Right ventricle myocardium inferior (tissue), 1 donor: ENCODE measurements around the gene SEC31A. TPM values are rescaled to one million over a fixed set of nuclear protein-coding genes. Genes with fewer than 3 reads are reported as not detected.
A peak's percentile ranks its signal among the peaks of the same experiment; 100 is the strongest.
"Not testable (repeated sequence)": the region's sequence is repeated elsewhere in the genome, so short reads cannot be mapped to it uniquely, and the experiment has no call there.

ENCODE experiments used
- ATAC-seq: fragments of 200-7000 bp; cut with Tn5 transposase; one replicate; pipeline ENCODE4 v1.9.1; 2020; ENCODE audit warnings: mild to moderate bottlenecking, moderate library complexity
- DNase-seq: peaks from one replicate; pipeline ENCODE4 v3.0.0; 2021; ENCODE audit errors: missing footprints
- intact Hi-C: fragments of 100-400 bp; cut with DNase I; formaldehyde crosslinking; loops from one replicate; pipeline ENCODE4 v1.11.0; 2022
- total RNA-seq: library from RNA; stranded (reverse); fragmentation: NEBNext Ultra II Directional; extraction: Animal tissue kit (Norgen Biotek cat#: 25700); gene quantifications from one replicate; pipeline ENCODE4 v1.2.1, GENCODE V29; 2021
- donor health status: DM: no; HTN: yes; CAD: no; lungs with severe emphysema.

SEC31A gene
- total RNA-seq, 1 donor from 2014 or later = 85.6 TPM

DNA sequence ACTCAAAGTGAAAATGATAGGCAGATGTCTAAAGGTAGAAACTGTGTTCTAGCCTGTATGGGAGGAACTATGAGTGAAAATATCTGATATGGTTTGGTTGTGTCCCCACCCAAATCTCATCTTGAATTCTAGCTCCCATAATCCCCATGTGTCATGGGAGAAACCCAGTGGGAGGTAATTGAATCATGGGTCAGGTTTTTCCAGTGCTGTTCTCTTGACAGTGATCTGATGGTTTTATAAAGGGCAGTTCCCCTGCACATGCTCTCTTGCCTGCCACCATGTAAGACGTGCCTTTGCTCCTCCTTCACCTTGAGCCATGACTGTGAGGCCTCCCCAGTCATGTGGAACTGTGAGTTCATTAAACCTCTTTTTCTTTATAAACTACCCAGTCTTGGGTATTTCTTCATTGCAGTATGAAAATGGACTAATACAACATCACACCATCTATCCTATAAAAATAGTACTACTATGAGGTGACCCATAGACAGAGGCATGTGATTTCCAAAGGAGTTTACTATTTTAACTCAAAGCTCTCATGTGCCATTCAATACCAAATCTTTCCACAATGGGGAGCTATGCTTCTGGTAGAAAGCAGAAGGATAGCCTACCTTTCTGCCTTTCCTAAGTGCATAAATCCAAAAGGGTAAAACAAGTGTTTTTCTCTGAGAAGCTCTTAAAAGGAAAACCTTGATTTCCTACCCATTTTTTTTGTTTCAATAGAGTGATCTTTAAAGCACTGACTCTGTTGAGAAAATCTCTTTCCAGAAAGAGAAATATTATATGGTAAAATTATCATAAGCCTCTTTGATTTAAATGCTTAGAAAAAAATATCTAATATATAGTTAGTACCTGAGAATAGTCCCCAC lies 38.8 kb downstream of the SEC31A start:
- ATAC-seq (no peak), DNase-seq (no peak)
- intact Hi-C loops = no loop called here

DNA sequence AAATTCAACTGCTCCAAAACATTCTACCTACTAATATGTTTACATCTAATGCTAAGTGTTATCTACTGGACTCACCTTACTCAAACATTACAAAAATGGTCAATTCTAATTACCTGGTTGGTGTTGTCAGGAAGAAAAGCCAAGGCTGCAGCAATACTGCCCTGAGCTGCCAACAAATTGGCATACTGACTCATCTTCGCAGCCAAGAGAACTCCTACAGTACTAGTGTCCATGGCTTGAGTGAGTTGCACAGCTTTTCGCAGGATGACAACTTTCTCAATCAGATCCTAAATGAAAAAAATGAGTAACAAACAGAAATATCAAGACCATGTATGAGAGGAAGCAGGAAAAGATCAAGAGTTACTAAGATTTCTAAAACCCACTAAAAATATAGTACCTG lies 39.6 kb downstream of the SEC31A start:
- intact Hi-C loops = no loop called here
- ATAC-seq (no peak), DNase-seq (no peak)

DNA sequence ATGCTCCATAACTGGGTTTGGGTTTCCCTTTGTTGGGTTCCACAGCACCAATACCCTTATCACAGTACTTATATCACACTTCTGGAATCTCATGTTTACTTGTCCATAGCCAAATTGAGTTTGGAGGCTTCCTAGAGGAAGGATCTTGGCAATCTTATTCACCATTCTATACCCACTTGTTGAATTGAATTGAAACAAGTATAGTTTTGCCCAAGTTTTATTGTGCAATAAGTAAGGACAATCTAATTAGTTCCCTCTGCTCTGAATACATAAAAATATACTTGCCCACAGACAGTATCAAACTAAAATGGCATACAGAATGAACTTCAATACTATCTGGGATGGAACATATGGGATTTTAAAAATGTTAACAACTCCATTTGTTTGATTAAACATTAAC lies 40.3 kb downstream of the SEC31A start:
- ATAC-seq (no peak), DNase-seq (no peak)
- intact Hi-C loops = no loop called here

DNA sequence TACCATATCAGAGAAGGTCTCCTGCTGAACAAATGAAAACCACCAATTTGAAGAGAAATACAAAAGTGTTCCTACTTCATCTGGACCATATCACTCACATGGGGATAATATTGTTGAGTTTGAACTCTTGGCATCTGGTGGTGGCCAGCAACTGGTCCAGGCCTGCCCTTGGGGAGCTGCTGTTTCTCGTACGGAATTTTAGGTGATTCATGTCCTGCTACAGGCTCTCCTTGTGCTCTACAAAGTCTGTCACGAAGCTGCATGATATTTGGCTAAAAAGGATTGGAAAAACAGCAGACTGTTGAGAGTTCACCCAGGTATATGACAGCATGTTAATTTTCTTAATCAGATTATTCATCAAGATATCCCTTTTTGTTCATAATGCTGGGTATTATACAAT lies 42.2 kb downstream of the SEC31A start:
- ATAC-seq (no peak), DNase-seq (no peak)
- intact Hi-C loops = no loop called here

DNA sequence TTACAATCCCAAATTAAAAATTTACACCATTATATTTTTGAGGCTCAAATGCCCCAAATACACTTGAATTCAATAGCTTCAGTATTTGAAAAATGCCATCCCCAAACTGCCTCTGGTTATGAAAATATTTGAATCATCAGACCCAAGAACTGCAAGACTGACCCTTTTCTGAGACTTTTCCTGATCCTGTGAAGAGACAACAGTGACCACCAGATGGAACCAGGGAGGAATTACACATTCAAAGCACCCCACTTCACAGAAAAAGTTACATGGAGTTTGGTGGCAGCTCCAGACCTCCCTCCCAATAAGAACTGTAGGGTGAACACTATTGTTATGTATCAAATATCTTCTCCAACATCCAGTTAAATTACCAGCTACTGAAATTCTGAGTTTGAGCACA lies 48.4 kb downstream of the SEC31A start:
- intact Hi-C loops = no loop called here
- no peak for DNase-seq
- ATAC-seq = no peak

DNA sequence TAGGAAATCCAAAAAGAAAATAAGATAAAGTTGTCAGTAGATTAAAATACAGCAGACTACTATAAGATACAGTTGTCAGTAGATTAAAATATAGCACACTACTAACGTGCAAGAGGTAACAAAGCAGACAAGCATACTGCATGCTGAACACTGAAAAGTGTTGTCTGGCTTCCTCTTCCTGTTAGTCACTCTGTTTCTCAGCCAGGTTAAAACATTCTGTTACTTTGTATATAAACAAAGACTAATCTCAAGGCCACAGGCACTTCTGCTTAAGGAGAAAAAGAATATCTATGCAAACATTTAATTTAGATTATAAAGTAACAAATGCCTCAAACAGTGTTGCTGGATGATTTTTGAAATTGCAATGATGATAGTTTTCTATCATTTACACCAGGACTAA lies 51.3 kb downstream of the SEC31A start:
- ATAC-seq = no peak
- intact Hi-C loops = no loop called here
- DNase-seq = no peak

DNA sequence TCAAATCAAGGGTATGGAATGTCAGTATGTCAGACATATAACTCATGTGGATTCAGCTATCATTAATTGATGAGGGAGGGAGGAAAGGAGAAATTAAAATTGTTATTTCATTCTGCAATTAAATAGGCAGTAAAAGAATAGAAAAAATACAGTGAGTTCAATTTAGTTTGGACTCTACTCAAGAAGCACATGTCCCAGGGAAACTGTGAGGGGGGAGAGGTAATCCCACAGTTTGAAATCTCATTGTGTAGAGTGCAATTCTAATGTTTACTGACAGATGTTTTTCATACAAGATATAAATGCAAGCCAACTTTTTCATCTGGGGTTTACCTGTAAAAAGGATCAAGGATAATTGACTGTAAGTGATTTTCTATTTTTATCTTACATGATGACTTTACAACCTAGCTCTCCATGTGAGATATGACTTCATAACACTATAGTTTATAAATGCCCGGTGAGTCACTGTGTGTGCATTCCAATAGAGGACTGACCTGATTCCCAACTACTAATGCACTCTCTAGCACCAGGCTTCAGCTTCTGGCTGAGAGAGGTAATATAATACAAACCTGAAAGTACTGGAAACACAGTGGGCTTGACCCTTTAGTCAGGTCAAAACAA lies 57.1 kb downstream of the SEC31A start:
- ATAC-seq (peak; percentile 83), DNase-seq (no peak)
- intact Hi-C loops = loop anchor here (5.0 kb wide), 1 partner anchor 33 kb away; no protein-coding TSS in a partner anchor

DNA sequence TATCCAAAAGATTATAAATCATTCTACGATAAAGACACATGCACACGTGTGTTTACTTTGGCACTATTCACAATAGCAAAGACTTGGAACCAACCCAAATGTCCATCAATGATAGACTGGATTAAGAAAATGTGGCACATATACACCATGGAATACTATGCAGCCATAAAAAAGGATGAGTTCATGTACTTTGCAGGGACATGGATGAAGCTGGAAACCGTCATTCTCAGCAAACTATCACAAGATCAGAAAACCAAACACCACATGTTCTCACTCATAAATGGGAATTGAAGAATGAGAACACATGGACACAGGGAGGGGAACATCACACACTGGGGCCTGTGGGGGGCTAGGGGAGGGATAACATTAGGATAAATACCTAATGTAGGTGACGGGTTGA lies 57.9 kb downstream of the SEC31A start:
- DNase-seq, ATAC-seq: not testable (repeated sequence)
- intact Hi-C loops = loop anchor here (5.0 kb wide), 1 partner anchor 34 kb away; no protein-coding TSS in a partner anchor

DNA sequence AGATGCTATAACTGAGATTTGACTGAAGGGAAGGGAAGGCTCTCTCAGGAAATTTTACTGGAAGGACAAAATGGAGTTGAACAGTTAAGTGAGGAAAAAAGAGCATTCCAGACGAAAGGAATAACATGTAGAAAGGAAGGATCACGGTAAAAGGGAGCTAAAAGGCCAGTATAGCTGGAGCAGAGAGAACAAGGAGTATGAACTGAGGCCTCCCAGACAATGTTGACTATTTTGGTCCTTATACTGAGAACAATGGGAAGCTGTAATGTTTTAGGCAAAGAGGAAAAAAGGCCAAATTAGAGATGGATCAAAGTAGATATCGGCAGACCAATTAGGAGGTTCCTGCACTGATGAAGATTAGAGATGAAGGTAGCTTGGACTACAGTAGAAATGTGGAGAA lies 65.5 kb downstream of the SEC31A start:
- intact Hi-C loops = no loop called here
- DNase-seq (no peak), ATAC-seq (no peak)

DNA sequence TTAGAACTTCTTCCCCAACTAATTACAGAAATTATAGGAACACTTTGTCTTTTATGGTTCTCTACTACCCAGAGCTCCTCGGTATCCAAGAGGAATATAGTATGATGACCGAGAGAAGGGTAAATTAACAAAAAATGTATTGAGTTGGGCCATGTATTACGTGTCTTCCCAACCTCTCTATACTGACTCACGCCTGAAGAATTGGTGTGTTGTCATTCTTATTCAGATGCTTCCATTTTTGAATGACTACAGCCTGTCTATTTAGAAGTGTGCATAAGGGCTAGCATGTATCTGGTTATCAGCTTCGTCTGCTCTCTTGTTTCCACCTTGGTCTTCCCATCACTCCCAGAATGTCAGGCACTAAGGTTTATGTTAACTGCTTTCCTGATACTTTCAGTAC lies 67.9 kb downstream of the SEC31A start:
- DNase-seq (no peak), ATAC-seq (no peak)
- intact Hi-C loops = no loop called here

DNA sequence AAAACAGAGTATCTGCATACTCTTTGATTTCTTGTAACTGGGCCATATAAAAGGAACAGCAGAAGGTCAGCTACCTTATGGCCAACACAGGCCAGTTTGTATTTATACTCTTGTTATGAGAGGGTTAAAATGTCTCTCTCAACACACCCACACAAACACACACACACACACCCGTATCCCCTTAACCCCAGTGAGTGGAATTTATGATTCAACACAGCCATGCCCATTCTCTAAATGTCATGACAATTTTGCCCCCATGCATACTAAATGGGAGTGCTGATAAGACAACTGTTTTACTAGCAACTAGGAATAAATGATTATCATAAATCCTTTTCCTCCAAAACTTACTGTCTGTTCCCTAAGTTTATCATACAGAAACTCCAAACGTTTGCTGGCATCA lies 70.3 kb downstream of the SEC31A start:
- ATAC-seq (no peak), DNase-seq (no peak)
- intact Hi-C loops = no loop called here

DNA sequence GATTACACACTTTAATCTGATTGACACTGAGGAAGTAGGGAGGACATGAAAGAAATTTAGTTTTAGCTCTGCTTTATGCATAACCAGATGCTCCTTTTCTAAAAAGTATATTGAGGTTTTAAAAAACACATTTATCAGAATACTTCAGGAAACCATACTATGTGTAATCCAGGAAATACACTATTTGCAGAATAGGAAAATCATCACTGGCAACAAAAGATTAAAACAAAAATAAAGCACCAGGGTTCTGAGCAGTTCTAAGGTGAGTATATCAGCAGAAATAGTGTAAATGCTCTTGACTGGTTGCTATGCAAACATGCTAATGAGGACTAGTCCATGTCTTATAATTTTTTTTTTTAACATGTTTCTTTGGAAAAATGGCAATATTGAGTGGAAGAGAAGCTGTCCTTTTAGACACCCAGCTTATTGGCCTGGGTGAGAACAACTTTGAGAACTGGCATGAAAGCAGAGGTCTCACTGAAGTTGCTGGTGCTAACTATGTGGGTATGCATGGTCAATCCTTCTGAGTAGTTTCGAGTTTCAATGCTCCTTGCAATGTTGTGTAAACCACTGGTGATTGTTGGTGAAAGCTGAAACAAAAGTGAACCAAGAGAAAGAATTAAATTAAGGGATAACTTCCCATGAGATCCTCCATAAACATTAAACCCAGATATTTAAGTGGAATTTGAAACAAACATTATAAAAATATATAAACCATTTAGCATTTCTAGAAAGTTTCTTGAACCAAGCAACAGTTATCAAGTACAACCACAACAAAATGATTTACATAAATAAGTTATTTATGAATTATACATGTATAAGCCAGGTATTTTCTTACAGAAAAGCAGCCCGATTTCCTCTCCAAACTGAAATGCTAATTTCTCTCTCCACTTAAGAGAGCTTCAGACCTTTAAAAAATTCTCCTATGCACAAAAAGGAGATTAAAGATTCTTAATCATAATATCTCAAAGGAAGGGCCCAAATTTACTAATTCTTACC lies 72.0 kb downstream of the SEC31A start:
- intact Hi-C loops = no loop called here
- DNase-seq (no peak), ATAC-seq (no peak)

DNA sequence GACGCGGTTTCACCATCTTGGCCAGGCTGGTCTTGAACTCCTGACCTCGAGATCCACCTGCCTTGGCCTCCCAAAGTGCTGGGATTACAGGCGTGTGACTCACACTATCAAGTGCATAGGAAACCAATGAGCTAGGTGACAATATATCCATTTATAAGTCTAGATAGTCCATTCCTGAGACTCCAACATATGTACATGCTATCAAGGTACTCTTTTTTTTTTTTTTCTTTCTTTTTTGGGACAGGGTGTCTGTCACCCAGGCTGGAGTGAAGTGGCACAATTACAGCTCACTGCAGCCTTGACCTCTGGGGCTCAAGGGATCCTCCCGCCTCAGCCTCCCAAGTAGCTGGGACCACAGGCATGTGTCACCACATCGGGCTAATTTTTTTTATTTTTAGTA lies 74.1 kb downstream of the SEC31A start:
- DNase-seq, ATAC-seq, intact Hi-C loops: not testable (repeated sequence)

DNA sequence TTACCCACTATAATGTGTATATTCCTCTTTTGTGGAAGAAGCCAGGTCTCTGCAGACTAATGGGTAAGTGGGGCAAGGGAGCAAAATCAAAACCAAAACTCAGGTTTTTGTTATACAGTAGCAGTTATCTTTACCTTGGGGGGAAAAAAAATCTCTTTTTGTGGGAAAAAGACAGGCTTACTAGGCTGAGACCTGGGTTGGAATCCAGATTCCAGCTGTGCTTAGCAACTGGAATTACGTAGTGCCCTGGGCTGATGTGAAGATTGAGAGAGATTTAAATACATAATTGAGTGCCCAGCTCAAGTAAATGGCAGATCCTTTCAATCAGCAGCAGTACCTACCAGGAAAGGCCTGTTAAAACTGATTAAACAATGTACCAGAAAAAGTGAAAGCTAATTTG lies 76.9 kb downstream of the SEC31A start:
- ATAC-seq = no peak
- DNase-seq = no peak
- intact Hi-C loops = no loop called here

DNA sequence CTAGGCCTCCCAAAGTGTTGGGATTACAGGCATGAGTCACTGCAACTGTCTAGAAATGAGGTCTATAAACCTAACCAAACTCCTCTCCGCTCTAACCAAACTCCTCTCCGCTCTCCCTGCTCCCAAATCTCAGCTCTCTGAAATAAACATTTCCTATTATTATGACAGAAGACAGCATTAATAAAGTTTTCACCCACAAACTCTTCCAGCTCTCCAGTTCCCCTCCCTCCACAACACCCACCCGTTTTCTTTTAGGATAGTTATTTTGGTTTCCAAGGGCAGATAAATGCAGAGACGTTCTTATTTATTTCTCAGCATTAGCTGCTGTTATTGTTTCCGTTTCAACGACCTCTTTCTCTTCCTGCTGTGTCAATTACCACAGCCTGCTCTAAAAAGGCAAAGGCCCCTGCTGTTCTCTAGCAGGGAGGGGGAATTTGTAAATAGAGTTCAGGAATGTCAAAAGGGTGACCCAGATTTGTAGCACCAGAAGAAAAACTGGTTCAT lies 79.1 kb downstream of the SEC31A start:
- intact Hi-C loops = no loop called here
- DNase-seq (no peak), ATAC-seq (no peak)

DNA sequence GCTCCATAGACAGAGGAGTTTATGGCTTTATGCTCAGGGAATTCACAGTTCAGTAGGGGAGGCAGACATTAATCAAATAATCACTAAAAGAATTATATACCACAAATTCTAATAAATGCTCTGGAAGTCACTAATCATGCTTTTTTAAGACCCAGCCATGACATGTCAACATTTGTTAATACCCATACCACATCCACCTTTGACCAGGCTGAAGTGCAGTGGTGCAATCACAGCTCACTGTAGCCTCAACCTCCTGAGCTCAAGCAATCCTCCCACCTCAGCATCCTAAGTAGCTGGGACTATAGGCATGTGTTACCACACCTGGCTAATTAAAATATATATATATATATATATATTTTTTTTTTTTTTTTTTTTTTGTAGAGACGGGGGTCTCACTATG lies 79.6 kb downstream of the SEC31A start:
- intact Hi-C loops = no loop called here
- no peak for DNase-seq
- no peak for ATAC-seq

DNA sequence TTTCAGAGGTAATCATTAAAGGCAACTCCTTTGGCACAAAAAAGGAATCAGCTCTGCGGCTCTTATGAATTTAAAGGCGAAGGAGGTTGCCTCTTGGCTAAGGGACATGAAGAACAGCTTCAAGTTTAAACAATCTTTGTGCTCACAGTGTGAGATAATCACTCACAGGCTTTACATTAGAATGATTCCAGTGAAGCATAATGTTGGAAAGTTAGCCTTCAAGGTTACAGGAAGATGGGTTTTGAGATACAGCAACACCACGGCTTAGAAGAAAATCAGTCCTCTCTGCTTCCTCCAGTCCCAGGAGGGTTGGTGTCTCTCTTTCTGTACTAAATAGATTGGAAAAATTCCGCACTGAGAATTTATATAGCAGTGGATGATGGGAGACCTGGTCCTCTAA lies 80.8 kb downstream of the SEC31A start:
- no peak for DNase-seq
- no peak for ATAC-seq
- intact Hi-C loops = no loop called here

DNA sequence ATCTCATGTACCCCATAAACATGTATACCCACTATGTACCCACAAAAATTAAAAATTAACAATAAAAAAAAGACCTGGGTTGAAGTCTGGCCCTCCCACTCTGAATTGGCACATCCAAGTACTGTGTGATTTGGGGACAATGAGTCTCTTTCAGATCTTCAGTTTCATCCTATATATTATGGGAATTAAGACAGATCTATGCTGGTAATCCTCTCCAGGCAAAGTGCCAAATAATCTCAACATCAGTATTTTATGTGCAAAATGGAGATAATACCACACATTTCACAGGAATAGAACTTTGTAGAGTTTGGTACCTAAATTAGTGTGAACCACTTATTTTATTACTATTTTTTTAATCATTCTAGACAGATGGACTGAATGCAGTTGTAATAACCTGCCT lies 81.3 kb downstream of the SEC31A start:
- intact Hi-C loops = no loop called here

DNA sequence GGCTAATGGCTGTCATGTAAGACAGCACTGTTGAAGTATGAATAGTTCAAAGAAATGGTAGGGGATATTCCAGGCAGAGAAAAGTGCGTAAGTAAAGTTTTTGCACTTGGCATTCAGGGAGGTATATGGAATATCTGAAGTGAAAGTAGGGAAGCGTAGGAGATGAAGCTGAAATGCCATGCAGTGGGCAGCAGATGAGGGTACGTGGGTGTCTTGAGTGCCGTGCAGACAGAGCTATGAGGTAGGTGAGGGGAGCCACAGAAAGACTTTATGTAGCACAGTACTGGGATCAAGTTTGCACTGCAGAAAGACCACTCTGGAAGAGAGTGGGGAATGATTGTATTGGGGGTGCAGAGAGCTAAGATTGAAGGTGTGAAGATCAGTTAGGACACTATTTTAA lies 87.2 kb downstream of the SEC31A start:
- DNase-seq (no peak), ATAC-seq (no peak)
- intact Hi-C loops = no loop called here

More for the DNA sequence above, 81.3 kb downstream of the SEC31A start:
- ATAC-seq = no peak
- no peak for DNase-seq
